Neural crest cell (in vitro differentiated cells): Measurements from ENCODE around the gene MKS1. TPM values are rescaled to one million over a fixed set of nuclear protein-coding genes. Genes with fewer than 3 reads are reported as not detected.

ENCODE experiments used
- DNase-seq: peaks from one replicate; pipeline ENCODE4 v3.0.0; 2021; ENCODE audit warnings: low read depth, mixed read lengths, low spot score
- H3K27ac Mint-ChIP-seq: one replicate; pipeline ENCODE4 v1.8.0; 2021; ENCODE audit warnings: mild to moderate bottlenecking, mixed read lengths; ENCODE audit not compliant: unreplicated experiment
- H3K27me3 Mint-ChIP-seq: 2 replicates; pipeline ENCODE4 v1.8.0; 2021; ENCODE audit warnings: low read depth, mild to moderate bottlenecking, mixed read lengths
- H3K36me3 Mint-ChIP-seq: 2 replicates; pipeline ENCODE4 v1.8.0; 2021; ENCODE audit warnings: low read depth, mild to moderate bottlenecking, mixed read lengths
- H3K4me1 Mint-ChIP-seq: 2 replicates; pipeline ENCODE4 v1.8.0; 2021; ENCODE audit warnings: mixed read lengths
- H3K4me3 Mint-ChIP-seq: one replicate; pipeline ENCODE4 v1.8.0; 2021; ENCODE audit warnings: mild to moderate bottlenecking, mixed read lengths
- H3K9me3 Mint-ChIP-seq: 2 replicates; pipeline ENCODE4 v1.8.0; 2021; ENCODE audit warnings: mixed read lengths
- total RNA-seq: library from RNA; stranded (reverse); gene quantifications from 2 replicates; pipeline ENCODE4 v1.2.1, GENCODE V29; 2021
- TF ChIP-seq, protein P1 (sequence below): fragments of 200-600 bp; sonication (generic); conservative IDR thresholded peaks from 2 replicates; pipeline ENCODE4 v1.5.0; 2021; ENCODE audit warnings: antibody characterized with exemption, mild to moderate bottlenecking

The MKS1 gene
- total RNA-seq, 1 donor from 2014 or later = 34.2 TPM

DNA sequence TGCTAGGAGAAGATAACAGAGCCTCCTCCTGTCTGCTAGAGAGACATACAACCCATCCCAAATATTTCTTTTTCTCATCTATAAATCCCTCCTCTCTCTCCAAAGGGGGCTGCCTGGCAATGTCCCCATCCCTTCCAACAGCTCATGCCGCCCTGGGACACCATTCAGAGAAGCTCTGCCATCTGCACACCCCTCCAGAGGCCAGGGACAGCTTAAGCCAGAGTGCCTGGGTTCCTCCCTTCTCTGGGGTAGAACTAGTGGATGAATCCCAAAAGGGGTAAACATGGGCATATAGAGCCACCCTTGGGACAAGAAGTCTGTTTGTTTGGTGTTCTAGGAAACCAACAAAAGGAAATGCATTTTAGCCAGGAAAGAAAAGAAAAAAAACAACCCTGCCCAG, 16.8 kb upstream of the MKS1 start:
- no peaks in the 10 kb centered on the region for H3K4me1 Mint-ChIP-seq
- H3K27ac Mint-ChIP-seq = no peak overlapping the region
- peaks cover 92% of the 10 kb centered on the region for H3K27me3 Mint-ChIP-seq
- DNase-seq = no peak
- H3K4me3 Mint-ChIP-seq = no peak overlapping the region
- TF ChIP-seq, protein P1, sequence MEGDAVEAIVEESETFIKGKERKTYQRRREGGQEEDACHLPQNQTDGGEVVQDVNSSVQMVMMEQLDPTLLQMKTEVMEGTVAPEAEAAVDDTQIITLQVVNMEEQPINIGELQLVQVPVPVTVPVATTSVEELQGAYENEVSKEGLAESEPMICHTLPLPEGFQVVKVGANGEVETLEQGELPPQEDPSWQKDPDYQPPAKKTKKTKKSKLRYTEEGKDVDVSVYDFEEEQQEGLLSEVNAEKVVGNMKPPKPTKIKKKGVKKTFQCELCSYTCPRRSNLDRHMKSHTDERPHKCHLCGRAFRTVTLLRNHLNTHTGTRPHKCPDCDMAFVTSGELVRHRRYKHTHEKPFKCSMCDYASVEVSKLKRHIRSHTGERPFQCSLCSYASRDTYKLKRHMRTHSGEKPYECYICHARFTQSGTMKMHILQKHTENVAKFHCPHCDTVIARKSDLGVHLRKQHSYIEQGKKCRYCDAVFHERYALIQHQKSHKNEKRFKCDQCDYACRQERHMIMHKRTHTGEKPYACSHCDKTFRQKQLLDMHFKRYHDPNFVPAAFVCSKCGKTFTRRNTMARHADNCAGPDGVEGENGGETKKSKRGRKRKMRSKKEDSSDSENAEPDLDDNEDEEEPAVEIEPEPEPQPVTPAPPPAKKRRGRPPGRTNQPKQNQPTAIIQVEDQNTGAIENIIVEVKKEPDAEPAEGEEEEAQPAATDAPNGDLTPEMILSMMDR = no peak
- no peaks in the 10 kb centered on the region for H3K36me3 Mint-ChIP-seq
- H3K9me3 Mint-ChIP-seq = no peaks in the 10 kb centered on the region

DNA sequence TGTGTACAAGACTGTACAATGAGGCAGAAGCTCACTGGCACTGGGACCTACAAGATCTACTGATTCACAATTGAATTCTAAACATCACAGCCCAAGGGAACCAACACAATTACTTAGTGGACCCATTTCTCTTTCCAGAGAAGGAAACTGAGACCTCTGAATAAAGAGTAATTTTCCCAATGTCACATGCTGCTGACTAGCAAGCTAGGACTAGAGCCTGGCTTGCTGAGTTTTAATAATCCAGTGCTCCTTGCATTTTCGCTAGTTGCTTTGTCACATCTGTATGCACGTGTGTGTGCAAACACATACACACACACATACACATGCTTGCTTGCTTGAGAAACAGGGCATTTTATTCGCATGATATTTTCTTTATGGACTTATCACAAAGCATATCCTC, 15.5 kb upstream of the MKS1 start:
- no peak overlapping the region for H3K4me3 Mint-ChIP-seq

DNA sequence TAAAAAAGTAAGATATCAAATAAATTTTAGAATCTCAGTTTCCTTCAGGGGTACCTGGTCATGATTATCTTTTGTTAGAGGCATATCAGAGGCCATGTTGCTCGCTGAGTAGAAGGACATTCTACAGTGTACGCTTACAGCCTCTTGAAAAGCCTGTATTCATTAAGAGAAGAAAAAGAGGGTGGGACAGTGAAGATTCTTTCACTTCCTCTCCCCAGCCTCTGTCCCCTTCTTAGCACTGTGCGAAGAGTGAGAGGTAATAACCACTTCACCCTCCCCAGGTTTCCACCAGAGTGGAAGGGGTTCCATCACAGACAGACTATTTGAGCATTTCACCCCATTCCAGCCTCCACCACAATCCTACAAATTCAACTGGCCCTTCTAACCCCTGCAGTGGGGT, 14.5 kb upstream of the MKS1 start:
- H3K27me3 Mint-ChIP-seq = peaks cover 77% of the 10 kb centered on the region
- no peak overlapping the region for H3K4me3 Mint-ChIP-seq
- no peak overlapping the region for H3K27ac Mint-ChIP-seq
- DNase-seq = no peak
- no peaks in the 10 kb centered on the region for H3K4me1 Mint-ChIP-seq
- H3K36me3 Mint-ChIP-seq = no peaks in the 10 kb centered on the region
- no peaks in the 10 kb centered on the region for H3K9me3 Mint-ChIP-seq
- TF ChIP-seq, protein P1 = no peak

More for the DNA sequence above, 15.5 kb upstream of the MKS1 start:
- Mint-ChIP-seq H3K27ac (no peak overlapping the region), H3K36me3 (no peaks in the 10 kb centered on the region), H3K9me3 (no peaks in the 10 kb centered on the region), H3K27me3 (peaks cover 80% of the 10 kb centered on the region), H3K4me1 (no peaks in the 10 kb centered on the region)
- TF ChIP-seq, protein P1 = no peak
- no peak for DNase-seq

DNA sequence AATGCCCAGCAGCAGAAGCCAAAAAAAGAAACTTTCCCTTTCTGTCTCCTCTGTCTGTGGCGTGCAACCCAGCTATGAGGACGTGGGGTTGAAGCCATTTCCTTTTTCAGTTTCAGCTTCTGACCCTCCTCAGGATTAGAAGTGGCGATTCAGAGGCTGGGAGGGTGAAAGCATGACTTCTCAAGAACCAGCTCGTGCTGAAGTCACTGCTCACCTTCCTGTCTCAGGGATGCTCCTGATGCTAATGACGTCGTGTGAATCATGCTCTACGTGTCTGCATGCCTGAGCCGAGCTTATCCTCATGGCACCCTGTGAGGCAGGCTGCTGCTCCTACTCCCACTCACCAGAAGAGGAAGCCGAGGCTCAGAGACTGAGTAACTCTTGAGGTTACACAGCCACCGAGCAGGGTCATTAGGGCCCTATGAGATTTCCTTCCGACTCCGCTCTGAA, 13.7 kb upstream of the MKS1 start:
- H3K9me3 Mint-ChIP-seq = no peaks in the 10 kb centered on the region
- H3K27me3 Mint-ChIP-seq = peaks cover 75% of the 10 kb centered on the region
- DNase-seq = no peak
- no peak overlapping the region for H3K4me3 Mint-ChIP-seq
- H3K4me1 Mint-ChIP-seq = no peaks in the 10 kb centered on the region
- H3K27ac Mint-ChIP-seq = no peak overlapping the region
- TF ChIP-seq, protein P1 = no peak
- H3K36me3 Mint-ChIP-seq = no peaks in the 10 kb centered on the region

GRCh38 chr17:58231641-58232040, 12.6 kb upstream of the MKS1 start:
- Mint-ChIP-seq H3K27ac (no peak overlapping the region), H3K4me3 (no peak overlapping the region), H3K9me3 (no peaks in the 10 kb centered on the region), H3K36me3 (no peaks in the 10 kb centered on the region), H3K27me3 (peaks cover 64% of the 10 kb centered on the region), H3K4me1 (no peaks in the 10 kb centered on the region)
- TF ChIP-seq, protein P1 = no peak
- no peak for DNase-seq

GRCh38 chr17:58229881-58230280, 10.8 kb upstream of the MKS1 start:
- Mint-ChIP-seq H3K27ac (no peak overlapping the region), H3K36me3 (no peaks in the 10 kb centered on the region), H3K9me3 (no peaks in the 10 kb centered on the region), H3K4me1 (no peaks in the 10 kb centered on the region), H3K4me3 (no peak overlapping the region), H3K27me3 (peaks cover 50% of the 10 kb centered on the region)
- no peak for DNase-seq
- TF ChIP-seq, protein P1 = no peak
